ENCODE measurements around the gene HNRNPD. TPM values are rescaled to one million over a fixed set of nuclear protein-coding genes. Genes with fewer than 3 reads are reported as not detected.

Gene HNRNPD
- total and polyA plus RNA-seq, 2 of the 13 experiments (the other 11 are each of a cell fraction or from before 2014, with no cell fraction given): 64.0 to 69.7 TPM

- TF ChIP-seq ZHX2 (IDR thresholded peaks at IDR 0.05; ENCODE audit: low read depth): no peak
- TF ChIP-seq ZHX2 (CRISPR knock-in tag; IDR thresholded peaks at IDR 0.05; ENCODE audit: borderline replicate concordance): peak; percentile 24; the same call in 1 of the 2 replicates
- TF ChIP-seq AGO2 (optimal IDR thresholded peaks at IDR 0.05; ENCODE audit: low read depth, low read length): peak; percentile 96
- 0 out of 2 replicates have a peak, but pooled peaks have one; percentile 33 for TF ChIP-seq HBP1 (CRISPR knock-in tag; IDR thresholded peaks at IDR 0.05; ENCODE audit: low read depth)
- TF ChIP-seq NR1H2 (CRISPR knock-in tag; IDR thresholded peaks at IDR 0.05; ENCODE audit: borderline replicate concordance, low read depth): 0 out of 2 replicates have a peak, but pooled peaks have one; percentile 29
- 0 out of 2 replicates have a peak, but pooled peaks have one; percentile 12 for TF ChIP-seq PRMT3 (CRISPR knock-in tag; IDR thresholded peaks at IDR 0.05; ENCODE audit: borderline replicate concordance, low read depth)
- TF ChIP-seq ZNF724P (CRISPR knock-in tag; IDR thresholded peaks at IDR 0.05; ENCODE audit: borderline replicate concordance): 0 out of 2 replicates have a peak, but pooled peaks have one; percentile 10
- no peak for TF ChIP-seq UBTF (CRISPR knock-in tag; IDR thresholded peaks at IDR 0.05)
- no peak for TF ChIP-seq MED13 (CRISPR knock-in tag; IDR thresholded peaks at IDR 0.05)
Observed at GRCh38 chr4:82373486-82373815, 340 bp downstream of the HNRNPD start (continued).

Measured in HepG2 (cell line).